GM12892 (cell line): ENCODE data around the gene SLCO2A1.

ENCODE experiments used
- DNase-seq: peaks from one replicate; pipeline ENCODE4 v3.0.0; 2011; ENCODE audit not compliant: insufficient read length
- FAIRE-seq: peaks from 2 replicates; lab custom pipeline; 2011; peaks lifted over from hg19 to GRCh38; lab: Jason Lieb, UNC
- POLR2A ChIP-seq: IDR thresholded peaks from 2 replicates; pipeline ENCODE4 v1.6.1; 2011; ENCODE audit warnings: low read depth, low read length, control low read depth
- POLR2AphosphoS5 ChIP-seq: IDR thresholded peaks from 2 replicates; pipeline ENCODE4 v1.6.1; 2011; ENCODE audit warnings: low read depth, low read length, control low read depth
- TAF1 ChIP-seq: IDR thresholded peaks from 2 replicates; pipeline ENCODE4 v1.6.1; 2011; ENCODE audit warnings: low read depth, mild to moderate bottlenecking, control low read depth, low read length, borderline replicate concordance

SLCO2A1 gene

GRCh38 chr3:133992381-133992780 lies 37.3 kb downstream of the SLCO2A1 start:
- no peak for DNase-seq
- no peak for TF ChIP-seq TAF1
- no peak for TF ChIP-seq POLR2AphosphoS5
- TF ChIP-seq POLR2A, result no peak
- FAIRE-seq, result no peak

GRCh38 chr3:133991637-133992036 lies 38.1 kb downstream of the SLCO2A1 start:
- FAIRE-seq (no peak), DNase-seq (no peak)
- TF ChIP-seq POLR2A (no peak), POLR2AphosphoS5 (no peak), TAF1 (no peak)

GRCh38 chr3:133991209-133991608 lies 38.5 kb downstream of the SLCO2A1 start:
- no peak for DNase-seq
- no peak for FAIRE-seq
- no peak for TF ChIP-seq POLR2A
- no peak for TF ChIP-seq POLR2AphosphoS5
- TF ChIP-seq TAF1, result no peak

- DNase-seq, result no peak
- FAIRE-seq, result no peak
- TF ChIP-seq POLR2A (no peak), TAF1 (no peak), POLR2AphosphoS5 (no peak)
Observed at GRCh38 chr3:133989936-133990702, 39.6 kb downstream of the SLCO2A1 start.

GRCh38 chr3:133988631-133989161 lies 41.0 kb downstream of the SLCO2A1 start:
- FAIRE-seq, result no peak
- no peak for DNase-seq
- no peak for TF ChIP-seq TAF1

- FAIRE-seq (no peak), DNase-seq (no peak)
Observed at GRCh38 chr3:133987948-133988484, 41.7 kb downstream of the SLCO2A1 start.

GRCh38 chr3:133987136-133987535 lies 42.6 kb downstream of the SLCO2A1 start:
- no peak for DNase-seq
- FAIRE-seq, result no peak
- TF ChIP-seq POLR2AphosphoS5 (no peak), POLR2A (no peak), TAF1 (no peak)

More at GRCh38 chr3:133987948-133988484, 41.7 kb downstream of the SLCO2A1 start:
- TF ChIP-seq POLR2A (no peak), POLR2AphosphoS5 (no peak), TAF1 (no peak)

GRCh38 chr3:133986311-133986710 lies 43.4 kb downstream of the SLCO2A1 start:
- DNase-seq (no peak), FAIRE-seq (no peak)
- TF ChIP-seq TAF1 (no peak), POLR2A (no peak), POLR2AphosphoS5 (no peak)

- FAIRE-seq, result no peak
- no peak for DNase-seq
- TF ChIP-seq TAF1 (no peak), POLR2A (no peak), POLR2AphosphoS5 (no peak)
Observed at GRCh38 chr3:133984975-133985374, 44.8 kb downstream of the SLCO2A1 start.

- no peak for FAIRE-seq
- TF ChIP-seq POLR2A (no peak), TAF1 (no peak), POLR2AphosphoS5 (no peak)
- DNase-seq, result no peak
Observed at GRCh38 chr3:133983576-133984560, 45.9 kb downstream of the SLCO2A1 start.

GRCh38 chr3:133983126-133983525 lies 46.6 kb downstream of the SLCO2A1 start:
- TF ChIP-seq POLR2AphosphoS5, result no peak
- no peak for TF ChIP-seq TAF1
- TF ChIP-seq POLR2A, result no peak
- FAIRE-seq (no peak), DNase-seq (no peak)
